ENCODE results near the gene CLIP2. TPM values are rescaled to one million over a fixed set of nuclear protein-coding genes. Genes with fewer than 3 reads are reported as not detected.

Gene CLIP2
- total and polyA plus RNA-seq, 2 of the 8 experiments (the other 6 are each of a cell fraction or from before 2014, with no cell fraction given), result 8.3 to 41.5 TPM

DNA sequence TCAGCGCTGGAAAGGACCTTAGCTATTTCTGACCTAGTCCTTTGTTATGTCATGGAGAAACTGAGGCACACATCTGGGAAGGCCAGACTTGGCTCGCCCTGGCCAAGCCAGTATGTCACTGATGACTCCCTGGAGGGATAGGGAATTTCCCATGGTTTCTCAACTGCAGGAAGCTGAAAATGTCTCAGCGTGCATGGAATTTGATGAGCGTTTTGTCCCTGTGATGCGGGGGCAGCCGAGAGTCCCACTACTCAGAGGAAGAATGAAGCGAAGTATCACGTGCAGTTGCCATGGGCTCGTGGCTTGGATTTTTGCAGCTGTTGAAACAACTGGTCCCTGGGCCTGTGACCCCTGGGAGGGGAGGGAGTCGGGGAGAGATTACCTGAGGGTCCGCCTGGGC lies 44.8 kb downstream of the CLIP2 start:
- Histone ChIP-seq H3K4ac (replicated peaks; ENCODE audit: insufficient read length, low read depth, low read length) (no peak overlapping the region), H2BK12ac (ENCODE audit: low read depth, low read length) (no peak overlapping the region), H3K4me2 (ENCODE audit: insufficient read depth in 1 of 2, low read depth in 2 of 2, low read length in 2 of 2) (no peak overlapping the region), H3K79me2 (ENCODE audit: control insufficient read depth in 1 of 2, insufficient read depth in 2 of 2, low read length in 2 of 2) (no peaks in the 10 kb centered on the region), H2BK20ac (ENCODE audit: low read length) (no peak overlapping the region), H3K23ac (ENCODE audit: insufficient read length) (no peak overlapping the region), H2BK120ac (replicated peaks; ENCODE audit: low read depth, low read length) (no peak overlapping the region), H3K9me3 (ENCODE audit: insufficient read depth in 2 of 2, low read depth in 1 of 2, low read length in 1 of 2) (no peaks in the 10 kb centered on the region), H2AK5ac (ENCODE audit: low read depth, low read length) (no peak overlapping the region), H3K4me1 (replicated peaks in 1 of 4; ENCODE audit: control insufficient read depth in 3 of 4, insufficient read depth in 4 of 4, low read length in 3 of 4) (no peaks in the 10 kb centered on the region), H4K91ac (replicated peaks; ENCODE audit: insufficient read length, low read length) (no peak overlapping the region), H3K14ac (ENCODE audit: insufficient read length) (no peak overlapping the region), H4K20me1 (replicated peaks in 1 of 2; ENCODE audit: control insufficient read depth in 1 of 2, insufficient read depth in 2 of 2, low read length in 2 of 2) (peaks cover 0 to 5% of the 10 kb centered on the region in 2 experiments), H3K27me3 (replicated peaks in 1 of 4; ENCODE audit: control insufficient read depth in 3 of 4, extremely low read depth in 1 of 4, insufficient read depth in 3 of 4, low read length in 3 of 4) (no peaks in the 10 kb centered on the region), H3K23me2 (ENCODE audit: low read depth, low read length) (no peaks in the 10 kb centered on the region), H3K4me3 (ENCODE audit: extremely low read depth in 1 of 4, insufficient read depth in 2 of 4, low read depth in 3 of 4, low read length in 4 of 4) (no peak overlapping the region), H2AFZ (ENCODE audit: low read length) (no peak overlapping the region), H2BK15ac (ENCODE audit: low read length) (no peak overlapping the region), H3K36me3 (ENCODE audit: control insufficient read depth in 2 of 4, insufficient read depth in 4 of 4, low read length in 3 of 4) (peaks cover 0 to 8% (median 2%) of the 10 kb centered on the region in 4 experiments; a peak in 2 of 8 replicates), H3K56ac (replicated peaks; ENCODE audit: insufficient read length, low read depth, low read length) (no peak overlapping the region), H4K8ac (ENCODE audit: extremely low read depth, insufficient read depth, low read length) (0 out of 2 replicates have a peak overlapping the region, but pooled peaks have one; percentile 38), H3K9ac (replicated peaks in 1 of 4; ENCODE audit: extremely low read depth in 1 of 4, low read depth in 3 of 4, low read length in 3 of 4) (no peak overlapping the region), H3K18ac (ENCODE audit: extremely low read depth, low read length) (no peak overlapping the region), H3K27ac (ENCODE audit: low read depth, low read length) (no peak overlapping the region), H3K79me1 (ENCODE audit: low read depth, low read length) (no peaks in the 10 kb centered on the region), H4K5ac (ENCODE audit: insufficient read length, low read depth, low read length) (no peak overlapping the region), H2BK5ac (ENCODE audit: low read depth, low read length) (no peak overlapping the region)
- WGBS, 2 experiments (ENCODE audit: extremely low coverage in 1 of 2, insufficient coverage in 1 of 2, insufficient read length in 1 of 2, insufficient replicate concordance in 2 of 2, low coverage in 1 of 2, low lambda C conversion rate in 2 of 2, missing lambda C conversion rate in 1 of 2), result 81% methylated on average over 11 of the region's 11 CpGs; no CpG with 5 or more reads in 1 of the 2 experiments
- ChIA-PET CTCF (ENCODE audit: partially characterized antibody) (interaction anchor here (0.9 to 1.5 kb wide), 5 partner anchors 30 to 75 kb away, joined by 3 to 5 read pairs (median 4); no protein-coding TSS in a partner anchor), POLR2A (ENCODE audit: partially characterized antibody) (interaction anchor here (0.7 kb wide), 1 partner anchor 16 kb away, joined by 3 read pairs; no protein-coding TSS in a partner anchor)
- FAIRE-seq (no peak), DNase-seq (ENCODE audit: low read depth in 1 of 2, low spot score in 2 of 2) (no peak)
- no peak for TF ChIP-seq JUN (IDR thresholded peaks at IDR 0.05; ENCODE audit: low read depth, low read length)
- TF ChIP-seq TCF12 (IDR thresholded peaks at IDR 0.05; ENCODE audit: low read depth, low read length), result no peak
- no peak for TF ChIP-seq KDM5A (IDR thresholded peaks at IDR 0.05; ENCODE audit: low read length)
- TF ChIP-seq NANOG (IDR thresholded peaks at IDR 0.05; ENCODE audit: insufficient read depth, low read depth, low read length, poor library complexity, severe bottlenecking), result no peak
- TF ChIP-seq CBX8 (IDR thresholded peaks at IDR 0.05; ENCODE audit: borderline replicate concordance, low read depth, low read length), result no peak
- no peak for TF ChIP-seq SUZ12 (IDR thresholded peaks at IDR 0.05; ENCODE audit: low read length)
- TF ChIP-seq CREB1 (IDR thresholded peaks at IDR 0.05), result no peak
- TF ChIP-seq, protein P1, sequence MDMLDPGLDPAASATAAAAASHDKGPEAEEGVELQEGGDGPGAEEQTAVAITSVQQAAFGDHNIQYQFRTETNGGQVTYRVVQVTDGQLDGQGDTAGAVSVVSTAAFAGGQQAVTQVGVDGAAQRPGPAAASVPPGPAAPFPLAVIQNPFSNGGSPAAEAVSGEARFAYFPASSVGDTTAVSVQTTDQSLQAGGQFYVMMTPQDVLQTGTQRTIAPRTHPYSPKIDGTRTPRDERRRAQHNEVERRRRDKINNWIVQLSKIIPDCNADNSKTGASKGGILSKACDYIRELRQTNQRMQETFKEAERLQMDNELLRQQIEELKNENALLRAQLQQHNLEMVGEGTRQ (IDR thresholded peaks at IDR 0.05; ENCODE audit: low read length), result no peak
- TF ChIP-seq CTBP2 (IDR thresholded peaks at IDR 0.05; ENCODE audit: borderline replicate concordance, insufficient read depth, insufficient read length, low read length), result no peak
- TF ChIP-seq SP1 (IDR thresholded peaks at IDR 0.05; ENCODE audit: low read depth, low read length), result no peak
- TF ChIP-seq POLR2AphosphoS5 (IDR thresholded peaks at IDR 0.05; ENCODE audit: low read depth, low read length), result no peak
- no peak for TF ChIP-seq CHD2 (IDR thresholded peaks at IDR 0.05; ENCODE audit: low read length)
- no peak for TF ChIP-seq ZNF274 (IDR thresholded peaks at IDR 0.05; ENCODE audit: borderline replicate concordance, extremely low read depth, low read length)
- no peak for TF ChIP-seq PHF8 (conservative IDR thresholded peaks at IDR 0.05; ENCODE audit: low read depth, low read length)
